Epithelial cell of esophagus (primary cell): ENCODE data around the gene AAGAB.

Experiments
- DNase-seq: peaks from one replicate; pipeline ENCODE4 v3.0.0; 2010; ENCODE audit warnings: low read depth
- H3K4me3 ChIP-seq: 2 replicates; pipeline ENCODE4 v1.5.1; 2011; ENCODE audit warnings: mild to moderate bottlenecking, low read length, control low read depth
- CTCF ChIP-seq: IDR thresholded peaks from 2 replicates; pipeline ENCODE4 v1.5.1; 2011; ENCODE audit warnings: low read depth, mild to moderate bottlenecking, low read length, control low read depth, inconsistent platforms; ENCODE audit not compliant: insufficient read depth; ENCODE audit errors: missing control alignments

AAGAB gene

GRCh38 chr15:67177752-67178151 is 76.7 kb downstream of the AAGAB start:
- H3K4me3 ChIP-seq = no peak overlapping the region
- DNase-seq = peak; percentile 28
- no peak for TF ChIP-seq CTCF

- no peak for DNase-seq
- H3K4me3 ChIP-seq = no peak overlapping the region
- no peak for TF ChIP-seq CTCF
Observed at GRCh38 chr15:67176195-67176971, 78.1 kb downstream of the AAGAB start.

- DNase-seq = peak; percentile 73
- no peak overlapping the region for H3K4me3 ChIP-seq
- no peak for TF ChIP-seq CTCF
Observed at GRCh38 chr15:67175643-67176071, 78.8 kb downstream of the AAGAB start.

GRCh38 chr15:67174864-67175573 is 79.4 kb downstream of the AAGAB start:
- H3K4me3 ChIP-seq = no peak overlapping the region
- peak; percentile 99 for DNase-seq
- no peak for TF ChIP-seq CTCF

- no peak for DNase-seq
- H3K4me3 ChIP-seq = no peak overlapping the region
- no peak for TF ChIP-seq CTCF
Observed at GRCh38 chr15:67174446-67174845, 80.0 kb downstream of the AAGAB start.

GRCh38 chr15:67173786-67174185 is 80.7 kb downstream of the AAGAB start:
- H3K4me3 ChIP-seq = no peak overlapping the region
- no peak for TF ChIP-seq CTCF
- DNase-seq = no peak
